Measurements from ENCODE around the gene ELMOD3. TPM values are rescaled to one million over a fixed set of nuclear protein-coding genes. Genes with fewer than 3 reads are reported as not detected.

ELMOD3 gene
- polyA plus RNA-seq, 1 donor from 2014 or later = 39.7 TPM

DNA sequence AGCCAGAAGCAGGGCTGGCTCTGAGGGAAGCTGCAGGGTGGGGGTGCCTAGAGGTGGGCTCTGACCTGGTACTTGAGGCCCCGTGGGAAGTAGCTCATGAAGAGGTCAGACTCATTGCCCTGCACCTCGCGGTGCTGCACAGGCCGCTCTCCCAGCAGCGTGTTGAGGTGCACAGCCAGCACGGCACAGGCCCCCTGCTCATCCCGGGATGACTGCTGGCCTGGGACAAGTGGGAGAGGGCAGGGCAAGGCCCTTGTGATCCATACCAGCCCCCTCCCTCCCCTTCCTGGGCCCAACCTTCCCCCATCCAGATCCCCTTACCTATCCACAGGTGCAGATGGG is 46.9 kb downstream of the ELMOD3 start:
- Histone ChIP-seq H3K9me3 (ENCODE audit: low read length) (no peaks in the 10 kb centered on the region), H3K4me3 (ENCODE audit: low read length) (no peak overlapping the region), H3K27ac (ENCODE audit: low read length) (no peak overlapping the region), H3K4me2 (ENCODE audit: low read length) (no peak overlapping the region), H4K20me1 (ENCODE audit: insufficient read depth) (no peaks in the 10 kb centered on the region), H3K36me3 (ENCODE audit: insufficient read depth, low read length) (no peaks in the 10 kb centered on the region), H3K27me3 (ENCODE audit: insufficient read depth, low read depth, low read length) (no peaks in the 10 kb centered on the region), H3F3A (ENCODE audit: insufficient read depth, low read length, poor library complexity, severe bottlenecking) (no peaks in the 10 kb centered on the region), H3K79me2 (replicated peaks; ENCODE audit: insufficient read depth, low read length) (no peaks in the 10 kb centered on the region), H3K9ac (ENCODE audit: low read length) (no peak overlapping the region), H3K9me2 (ENCODE audit: insufficient read depth, low read length) (no peaks in the 10 kb centered on the region), H2AFZ (ENCODE audit: low read depth, low read length) (no peak overlapping the region)
- TF ChIP-seq, protein P1, sequence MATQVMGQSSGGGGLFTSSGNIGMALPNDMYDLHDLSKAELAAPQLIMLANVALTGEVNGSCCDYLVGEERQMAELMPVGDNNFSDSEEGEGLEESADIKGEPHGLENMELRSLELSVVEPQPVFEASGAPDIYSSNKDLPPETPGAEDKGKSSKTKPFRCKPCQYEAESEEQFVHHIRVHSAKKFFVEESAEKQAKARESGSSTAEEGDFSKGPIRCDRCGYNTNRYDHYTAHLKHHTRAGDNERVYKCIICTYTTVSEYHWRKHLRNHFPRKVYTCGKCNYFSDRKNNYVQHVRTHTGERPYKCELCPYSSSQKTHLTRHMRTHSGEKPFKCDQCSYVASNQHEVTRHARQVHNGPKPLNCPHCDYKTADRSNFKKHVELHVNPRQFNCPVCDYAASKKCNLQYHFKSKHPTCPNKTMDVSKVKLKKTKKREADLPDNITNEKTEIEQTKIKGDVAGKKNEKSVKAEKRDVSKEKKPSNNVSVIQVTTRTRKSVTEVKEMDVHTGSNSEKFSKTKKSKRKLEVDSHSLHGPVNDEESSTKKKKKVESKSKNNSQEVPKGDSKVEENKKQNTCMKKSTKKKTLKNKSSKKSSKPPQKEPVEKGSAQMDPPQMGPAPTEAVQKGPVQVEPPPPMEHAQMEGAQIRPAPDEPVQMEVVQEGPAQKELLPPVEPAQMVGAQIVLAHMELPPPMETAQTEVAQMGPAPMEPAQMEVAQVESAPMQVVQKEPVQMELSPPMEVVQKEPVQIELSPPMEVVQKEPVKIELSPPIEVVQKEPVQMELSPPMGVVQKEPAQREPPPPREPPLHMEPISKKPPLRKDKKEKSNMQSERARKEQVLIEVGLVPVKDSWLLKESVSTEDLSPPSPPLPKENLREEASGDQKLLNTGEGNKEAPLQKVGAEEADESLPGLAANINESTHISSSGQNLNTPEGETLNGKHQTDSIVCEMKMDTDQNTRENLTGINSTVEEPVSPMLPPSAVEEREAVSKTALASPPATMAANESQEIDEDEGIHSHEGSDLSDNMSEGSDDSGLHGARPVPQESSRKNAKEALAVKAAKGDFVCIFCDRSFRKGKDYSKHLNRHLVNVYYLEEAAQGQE (IDR thresholded peaks at IDR 0.05; ENCODE audit: borderline replicate concordance) = no peak
- TF ChIP-seq MXI1 (conservative IDR thresholded peaks at IDR 0.05; ENCODE audit: poor library complexity, severe bottlenecking) (no peak), POLR2AphosphoS5 (IDR thresholded peaks at IDR 0.05) (no peak), EP300 (conservative IDR thresholded peaks at IDR 0.05; ENCODE audit: poor library complexity, severe bottlenecking) (no peak), RAD21 (conservative IDR thresholded peaks at IDR 0.05) (no peak), EZH2 (IDR thresholded peaks at IDR 0.05; ENCODE audit: borderline replicate concordance, insufficient read depth, low read length, poor library complexity, severe bottlenecking) (no peak), SMC3 (conservative IDR thresholded peaks at IDR 0.05; ENCODE audit: poor library complexity) (no peak), TAF1 (IDR thresholded peaks at IDR 0.05; ENCODE audit: low read depth) (no peak)
- TF ChIP-seq, protein P2, sequence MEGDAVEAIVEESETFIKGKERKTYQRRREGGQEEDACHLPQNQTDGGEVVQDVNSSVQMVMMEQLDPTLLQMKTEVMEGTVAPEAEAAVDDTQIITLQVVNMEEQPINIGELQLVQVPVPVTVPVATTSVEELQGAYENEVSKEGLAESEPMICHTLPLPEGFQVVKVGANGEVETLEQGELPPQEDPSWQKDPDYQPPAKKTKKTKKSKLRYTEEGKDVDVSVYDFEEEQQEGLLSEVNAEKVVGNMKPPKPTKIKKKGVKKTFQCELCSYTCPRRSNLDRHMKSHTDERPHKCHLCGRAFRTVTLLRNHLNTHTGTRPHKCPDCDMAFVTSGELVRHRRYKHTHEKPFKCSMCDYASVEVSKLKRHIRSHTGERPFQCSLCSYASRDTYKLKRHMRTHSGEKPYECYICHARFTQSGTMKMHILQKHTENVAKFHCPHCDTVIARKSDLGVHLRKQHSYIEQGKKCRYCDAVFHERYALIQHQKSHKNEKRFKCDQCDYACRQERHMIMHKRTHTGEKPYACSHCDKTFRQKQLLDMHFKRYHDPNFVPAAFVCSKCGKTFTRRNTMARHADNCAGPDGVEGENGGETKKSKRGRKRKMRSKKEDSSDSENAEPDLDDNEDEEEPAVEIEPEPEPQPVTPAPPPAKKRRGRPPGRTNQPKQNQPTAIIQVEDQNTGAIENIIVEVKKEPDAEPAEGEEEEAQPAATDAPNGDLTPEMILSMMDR (IDR thresholded peaks at IDR 0.05; ENCODE audit: poor library complexity, severe bottlenecking) = no peak

GRCh38 chr2:85401844-85402243 is 47.3 kb downstream of the ELMOD3 start:
- H3K27me3 ChIP-seq (ENCODE audit: insufficient read depth, low read depth, low read length) = no peaks in the 10 kb centered on the region
- no peaks in the 10 kb centered on the region for H3K9me2 ChIP-seq (ENCODE audit: insufficient read depth, low read length)
- TF ChIP-seq TAF1 (IDR thresholded peaks at IDR 0.05; ENCODE audit: low read depth) (no peak), EP300 (conservative IDR thresholded peaks at IDR 0.05; ENCODE audit: poor library complexity, severe bottlenecking) (no peak), POLR2AphosphoS5 (IDR thresholded peaks at IDR 0.05) (no peak)
- H4K20me1 ChIP-seq (ENCODE audit: insufficient read depth) = no peaks in the 10 kb centered on the region
- H3K27ac ChIP-seq (ENCODE audit: low read length) = no peak overlapping the region
- no peak overlapping the region for H3K4me3 ChIP-seq (ENCODE audit: low read length)
- H3K4me2 ChIP-seq (ENCODE audit: low read length) = no peak overlapping the region
- no peak overlapping the region for H2AFZ ChIP-seq (ENCODE audit: low read depth, low read length)
- no peaks in the 10 kb centered on the region for H3F3A ChIP-seq (ENCODE audit: insufficient read depth, low read length, poor library complexity, severe bottlenecking)
- no peak overlapping the region for H3K9ac ChIP-seq (ENCODE audit: low read length)
- H3K36me3 ChIP-seq (ENCODE audit: insufficient read depth, low read length) = no peaks in the 10 kb centered on the region
- H3K79me2 ChIP-seq (replicated peaks; ENCODE audit: insufficient read depth, low read length) = no peaks in the 10 kb centered on the region
- H3K9me3 ChIP-seq (ENCODE audit: low read length) = no peaks in the 10 kb centered on the region

All from neural cell (in vitro differentiated cells).